NT2/D1 (cell line): ENCODE data around the gene PTP4A1.

Source experiments
- DNase-seq: peaks from one replicate; pipeline ENCODE4 v3.0.0-alpha.2; 2011; ENCODE audit warnings: low read depth, low spot score
- H3K27me3 ChIP-seq: 2 replicates; pipeline ENCODE4 v1.6.0; 2011; ENCODE audit warnings: mild to moderate bottlenecking; ENCODE audit not compliant: insufficient read length, insufficient read depth
- H3K36me3 ChIP-seq: 2 replicates; pipeline ENCODE4 v1.6.1; 2011; ENCODE audit warnings: mild to moderate bottlenecking, low read length, mixed read lengths; ENCODE audit not compliant: insufficient read depth, insufficient read length
- H3K4me1 ChIP-seq: 2 replicates; pipeline ENCODE4 v1.5.1; 2011; ENCODE audit not compliant: insufficient read depth, insufficient read length
- H3K4me3 ChIP-seq: 2 replicates; pipeline ENCODE4 v1.5.1; 2011; ENCODE audit warnings: low read depth; ENCODE audit not compliant: insufficient read length
- H3K9ac ChIP-seq: 2 replicates; pipeline ENCODE4 v1.6.0; 2011; ENCODE audit warnings: low read depth; ENCODE audit not compliant: insufficient read length
- H3K9me3 ChIP-seq: 2 replicates; pipeline ENCODE4 v1.5.1; 2011; ENCODE audit warnings: mild to moderate bottlenecking, low read length; ENCODE audit not compliant: insufficient read depth
- SUZ12 ChIP-seq: IDR thresholded peaks from 2 replicates; pipeline ENCODE4 v1.6.1; 2011; ENCODE audit not compliant: insufficient read length, insufficient read depth; ENCODE audit errors: extremely low read depth
- YY1 ChIP-seq: IDR thresholded peaks from 2 replicates; pipeline ENCODE4 v1.6.1; 2011; ENCODE audit not compliant: insufficient read length, insufficient read depth
- ZNF274 ChIP-seq: IDR thresholded peaks from 2 replicates; pipeline ENCODE4 v1.6.1; 2011; ENCODE audit warnings: mild to moderate bottlenecking, low read depth, low read length

The PTP4A1 gene

GRCh38 chr6:63571361-63572043, 778 bp upstream of the PTP4A1 start:
- Histone ChIP-seq H3K36me3 (peaks cover 9% of the 10 kb centered on the region), H3K4me1 (no peaks in the 10 kb centered on the region), H3K4me3 (peak overlapping the region; percentile 78), H3K9ac (peak overlapping the region; percentile 88), H3K9me3 (peaks cover 12% of the 10 kb centered on the region; the same call in 1 of the 2 replicates), H3K27me3 (no peaks in the 10 kb centered on the region)
- TF ChIP-seq YY1: no peak
- TF ChIP-seq SUZ12: no peak
- TF ChIP-seq ZNF274: no peak
- DNase-seq: no peak

- DNase-seq: no peak
- H3K4me1 ChIP-seq: no peaks in the 10 kb centered on the region
- TF ChIP-seq YY1 (no peak), SUZ12 (no peak), ZNF274 (no peak)
- 0 out of 2 replicates have a peak, but pooled peaks cover 7% of the 10 kb centered on the region for H3K9me3 ChIP-seq
- H3K4me3 ChIP-seq: peak overlapping the region; percentile 84
- H3K9ac ChIP-seq: peak overlapping the region; percentile 92
- no peaks in the 10 kb centered on the region for H3K27me3 ChIP-seq
- H3K36me3 ChIP-seq: peaks cover 21% of the 10 kb centered on the region
These were observed 431 bp downstream of the PTP4A1 start for GRCh38 chr6:63572747-63573075.

- Histone ChIP-seq H3K9me3 (0 out of 2 replicates have a peak, but pooled peaks cover 7% of the 10 kb centered on the region), H3K4me3 (peak overlapping the region; percentile 84), H3K4me1 (no peaks in the 10 kb centered on the region), H3K36me3 (peaks cover 26% of the 10 kb centered on the region), H3K27me3 (no peaks in the 10 kb centered on the region), H3K9ac (peak overlapping the region; percentile 92)
- no peak for TF ChIP-seq YY1
- TF ChIP-seq ZNF274: no peak
- TF ChIP-seq SUZ12: no peak
- DNase-seq: peak; percentile 39
These were observed 1.0 kb downstream of the PTP4A1 start for GRCh38 chr6:63573076-63573898.

GRCh38 chr6:63573899-63574553, 1.7 kb downstream of the PTP4A1 start:
- H3K9ac ChIP-seq: peak overlapping the region; percentile 92
- no peak for DNase-seq
- TF ChIP-seq YY1: no peak
- TF ChIP-seq SUZ12: no peak
- no peak for TF ChIP-seq ZNF274
- H3K9me3 ChIP-seq: 0 out of 2 replicates have a peak, but pooled peaks cover 7% of the 10 kb centered on the region
- H3K36me3 ChIP-seq: peaks cover 33% of the 10 kb centered on the region
- H3K27me3 ChIP-seq: no peaks in the 10 kb centered on the region
- H3K4me3 ChIP-seq: peak overlapping the region; percentile 84
- H3K4me1 ChIP-seq: no peaks in the 10 kb centered on the region

- Histone ChIP-seq H3K36me3 (peaks cover 36% of the 10 kb centered on the region), H3K9me3 (0 out of 2 replicates have a peak, but pooled peaks cover 7% of the 10 kb centered on the region), H3K27me3 (no peaks in the 10 kb centered on the region), H3K9ac (no peak overlapping the region), H3K4me1 (no peaks in the 10 kb centered on the region), H3K4me3 (peak overlapping the region; percentile 84)
- TF ChIP-seq SUZ12: no peak
- no peak for TF ChIP-seq YY1
- no peak for TF ChIP-seq ZNF274
- no peak for DNase-seq
These were observed 2.2 kb downstream of the PTP4A1 start for GRCh38 chr6:63574554-63574900.

GRCh38 chr6:63576147-63576772, 4.0 kb downstream of the PTP4A1 start:
- no peak overlapping the region for H3K4me3 ChIP-seq
- H3K27me3 ChIP-seq: no peaks in the 10 kb centered on the region
- 0 out of 2 replicates have a peak, but pooled peaks cover 7% of the 10 kb centered on the region for H3K9me3 ChIP-seq
- TF ChIP-seq ZNF274 (no peak), SUZ12 (no peak), YY1 (no peak)
- no peak for DNase-seq
- peaks cover 54% of the 10 kb centered on the region for H3K36me3 ChIP-seq
- H3K4me1 ChIP-seq: no peaks in the 10 kb centered on the region
- no peak overlapping the region for H3K9ac ChIP-seq

- Histone ChIP-seq H3K9ac (no peak overlapping the region), H3K4me3 (no peak overlapping the region), H3K4me1 (no peaks in the 10 kb centered on the region), H3K9me3 (0 out of 2 replicates have a peak, but pooled peaks cover 7% of the 10 kb centered on the region), H3K36me3 (peaks cover 61% of the 10 kb centered on the region), H3K27me3 (no peaks in the 10 kb centered on the region)
- TF ChIP-seq ZNF274: no peak
- no peak for TF ChIP-seq SUZ12
- TF ChIP-seq YY1: no peak
- DNase-seq: no peak
These were observed 4.9 kb downstream of the PTP4A1 start for GRCh38 chr6:63576985-63577712.
